ENCODE data around the gene PRMT5.

Gene PRMT5

DNA sequence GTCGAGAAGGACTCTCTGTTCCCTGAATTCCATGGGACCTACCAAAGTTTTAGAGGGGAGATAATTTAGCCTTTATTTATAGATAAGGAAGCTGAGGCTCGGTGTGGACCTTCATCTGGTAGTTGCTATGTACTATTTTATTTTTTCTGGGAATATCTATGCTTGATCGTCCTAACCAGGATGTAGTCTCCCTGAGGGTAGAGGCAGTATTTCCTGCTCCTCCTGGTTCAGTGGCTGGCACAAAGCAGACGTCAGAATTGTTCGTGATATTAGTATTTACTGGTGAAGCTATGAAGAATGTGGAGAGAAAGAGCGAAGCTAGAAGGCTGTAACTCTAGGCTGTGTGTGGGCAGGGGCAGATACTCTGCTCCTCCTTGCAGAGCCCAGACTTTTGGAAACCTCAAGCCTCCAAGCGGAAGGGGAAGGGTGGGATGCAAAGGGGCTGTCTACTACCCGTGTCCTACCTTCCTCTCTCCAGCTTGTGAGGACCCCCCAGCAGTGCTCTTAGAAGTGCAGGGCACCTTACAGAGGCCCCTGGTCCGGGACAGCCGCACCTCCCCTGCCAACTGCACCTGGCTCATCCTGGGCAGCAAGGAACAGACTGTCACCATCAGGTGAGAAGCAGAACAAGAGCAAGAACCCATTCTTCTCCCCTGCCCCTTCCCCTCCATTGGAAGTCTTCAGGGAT, 56.2 kb downstream of the PRMT5 start:
- no peak for DNase-seq

DNA sequence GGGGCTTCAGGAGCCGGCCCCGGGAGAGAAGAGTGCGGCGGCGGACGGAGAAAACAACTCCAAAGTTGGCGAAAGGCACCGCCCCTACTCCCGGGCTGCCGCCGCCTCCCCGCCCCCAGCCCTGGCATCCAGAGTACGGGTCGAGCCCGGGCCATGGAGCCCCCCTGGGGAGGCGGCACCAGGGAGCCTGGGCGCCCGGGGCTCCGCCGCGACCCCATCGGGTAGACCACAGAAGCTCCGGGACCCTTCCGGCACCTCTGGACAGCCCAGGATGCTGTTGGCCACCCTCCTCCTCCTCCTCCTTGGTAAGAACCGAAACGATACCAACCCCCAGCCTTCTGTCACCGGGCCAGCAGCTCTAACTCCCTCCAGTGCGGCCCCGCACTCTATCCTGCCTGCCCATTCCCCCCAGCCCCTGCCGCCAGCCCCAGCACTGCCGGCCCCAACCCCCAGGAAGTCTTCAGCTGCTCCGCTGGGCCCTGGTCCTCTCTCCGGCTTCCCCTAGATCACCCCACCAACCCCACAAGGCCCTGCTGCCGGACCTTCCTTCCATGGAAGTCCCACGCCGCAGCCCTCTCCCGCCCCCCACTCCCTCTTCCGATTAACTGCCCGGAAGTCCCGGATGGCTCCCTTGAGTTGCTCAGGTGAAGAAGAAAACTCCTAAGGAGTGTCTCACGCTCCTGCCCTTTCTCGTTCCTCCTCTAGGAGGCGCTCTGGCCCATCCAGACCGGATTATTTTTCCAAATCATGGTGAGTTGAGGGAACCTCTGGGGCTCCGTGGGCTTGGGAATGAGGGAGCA, 56.9 kb downstream of the PRMT5 start:
- peak; percentile 78 for DNase-seq

DNA sequence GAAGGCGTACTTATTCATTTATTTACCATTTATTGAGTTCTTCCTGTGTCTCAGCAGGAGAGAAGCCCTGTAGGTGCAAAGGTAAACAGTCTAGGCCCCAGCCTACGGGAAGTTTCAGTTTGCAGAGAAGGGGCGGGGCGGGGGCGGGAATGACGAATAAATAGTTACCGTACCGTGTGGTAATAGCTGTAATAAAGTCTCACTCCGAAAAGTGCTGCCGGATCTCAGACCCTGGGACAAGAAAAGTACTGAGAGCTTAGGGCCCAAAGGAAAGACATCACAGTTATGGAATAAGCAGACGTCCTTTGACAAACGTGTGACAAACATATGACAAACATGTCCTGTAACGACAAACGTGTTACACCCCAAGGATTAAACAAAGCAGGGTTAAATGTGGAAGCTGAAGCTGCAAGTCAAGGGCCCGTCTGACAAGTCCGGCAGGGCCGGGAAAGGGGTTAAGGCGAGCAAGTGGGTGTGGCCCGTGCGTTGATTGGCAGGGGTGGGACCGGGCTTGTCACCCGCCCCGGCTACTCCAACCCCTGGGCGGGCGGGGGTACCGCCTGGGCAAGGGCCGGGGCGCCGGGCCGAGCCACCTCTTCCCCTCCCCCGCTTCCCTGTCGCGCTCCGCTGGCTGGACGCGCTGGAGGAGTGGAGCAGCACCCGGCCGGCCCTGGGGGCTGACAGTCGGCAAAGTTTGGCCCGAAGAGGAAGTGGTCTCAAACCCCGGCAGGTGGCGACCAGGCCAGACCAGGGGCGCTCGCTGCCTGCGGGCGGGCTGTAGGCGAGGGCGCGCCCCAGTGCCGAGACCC, 57.7 kb downstream of the PRMT5 start, which contains the start of gene LRP10:
TSS of gene LRP10 (plus strand) at position 517 of the 809 bp plus-strand sequence. CDS start 564 bp downstream, outside the sequence.
- DNase-seq, result peak; percentile 75

DNA sequence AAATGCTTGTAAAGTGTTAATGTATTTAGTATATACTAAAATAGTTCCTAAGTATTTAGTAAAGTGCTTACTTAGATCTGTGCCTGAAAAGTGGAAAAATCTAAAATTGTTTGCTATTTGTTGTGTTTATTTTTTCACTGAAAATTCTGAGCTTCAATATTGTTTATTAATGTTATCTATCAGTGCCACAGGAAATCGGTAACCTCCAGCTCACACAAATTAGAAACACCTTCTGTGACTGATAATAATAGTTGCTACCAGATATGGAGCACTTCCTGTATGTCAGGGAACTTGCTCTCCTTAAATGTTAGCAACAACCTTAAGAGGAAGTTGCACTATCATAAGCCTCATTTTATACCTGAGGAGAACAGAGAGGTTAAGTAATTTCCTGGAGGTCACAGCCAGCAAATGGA, 58.4 kb downstream of the PRMT5 start:
- DNase-seq, result no peak
